HepG2 (cell line): ENCODE measurements around the gene S1PR3.

Experiments used
- EZH2 ChIP-seq: conservative IDR thresholded peaks from 2 replicates; pipeline ENCODE4 v1.6.1; 2012; ENCODE audit warnings: mild to moderate bottlenecking, low read depth, low read length, moderate library complexity
- ISX ChIP-seq: sonication (generic); formaldehyde crosslinking; conservative IDR thresholded peaks from 2 replicates; pipeline ENCODE4 v1.5.0; 2020; ENCODE audit warnings: missing genetic modification reagents
- ZNF530 ChIP-seq: sonication (generic); formaldehyde crosslinking; IDR thresholded peaks from 2 replicates; pipeline ENCODE4 v1.5.0; 2020; ENCODE audit warnings: low read depth, mild to moderate bottlenecking, missing genetic modification reagents

DNA sequence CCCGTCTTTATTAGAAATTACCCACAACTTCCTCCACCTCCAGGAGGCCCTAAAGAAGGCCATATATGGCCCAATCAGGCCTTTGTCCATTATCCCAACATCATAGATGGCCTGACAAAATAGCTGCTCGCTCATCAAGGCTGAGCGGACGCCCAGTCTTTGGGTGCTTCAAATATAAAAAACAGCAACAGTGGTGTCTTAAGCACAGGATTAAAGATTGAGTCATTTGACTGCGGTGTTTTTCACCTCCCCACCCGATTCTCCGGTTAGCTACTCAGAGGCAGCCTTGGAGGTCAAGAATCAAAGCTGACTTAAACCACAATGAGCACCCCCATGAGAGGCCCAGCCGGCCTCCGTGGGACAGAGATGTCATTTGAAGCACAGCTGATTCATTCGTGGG is 18.8 kb downstream of the S1PR3 start:
- TF ChIP-seq ISX (CRISPR knock-in tag) (no peak), EZH2 (no peak), ZNF530 (CRISPR knock-in tag) (no peak)
